Suprapubic skin (tissue), 4 donors: ENCODE results near the gene IGF2BP2. TPM values are rescaled to one million over a fixed set of nuclear protein-coding genes. Genes with fewer than 3 reads are reported as not detected.

Experiments
- DNase-seq, 2 donors: peaks; one replicate each; pipeline ENCODE4 v3.0.0-alpha.2; 2019; ENCODE audit warnings: low spot score in 2 of 2
- H3K27ac ChIP-seq: fragments of 200-600 bp; sonication (generic); one replicate; pipeline ENCODE4 v1.5.1; 2019
- H3K27me3 ChIP-seq: fragments of 200-600 bp; sonication (generic); one replicate; pipeline ENCODE4 v1.5.1; 2019
- H3K36me3 ChIP-seq: fragments of 200-600 bp; sonication (generic); one replicate; pipeline ENCODE4 v1.5.1; 2019
- H3K4me1 ChIP-seq: fragments of 200-600 bp; sonication (generic); one replicate; pipeline ENCODE4 v1.5.1; 2019
- H3K4me3 ChIP-seq: fragments of 200-600 bp; sonication (generic); one replicate; pipeline ENCODE4 v1.5.1; 2019; ENCODE audit warnings: mild to moderate bottlenecking
- H3K9me3 ChIP-seq: fragments of 200-600 bp; sonication (generic); one replicate; pipeline ENCODE4 v1.5.1; 2019
- CTCF ChIP-seq, 2 donors: fragments of 200-600 bp in 1 of 2; fragments of 450-650 bp in 1 of 2; sonication (generic) in 1 of 2; IDR thresholded peaks; one replicate each; pipeline ENCODE4 v1.5.1; 2016 to 2019; ENCODE audit warnings: antibody characterized with exemption in 2 of 2, mild to moderate bottlenecking in 1 of 2, moderate library complexity in 1 of 2
- EP300 ChIP-seq: sonication (generic); formaldehyde crosslinking; IDR thresholded peaks from one replicate; pipeline ENCODE4 v1.6.1; 2017; ENCODE audit warnings: antibody characterized with exemption
- POLR2A ChIP-seq, 2 donors: fragments of 450-650 bp; IDR thresholded peaks; one replicate each; pipeline ENCODE4 v1.6.1; 2017; ENCODE audit warnings: antibody characterized with exemption in 2 of 2, mild to moderate bottlenecking in 2 of 2, moderate library complexity in 2 of 2
- POLR2AphosphoS5 ChIP-seq, 3 donors: sonication (generic); formaldehyde crosslinking; IDR thresholded peaks; one replicate each; pipeline ENCODE4 v1.6.1; 2017; ENCODE audit warnings: antibody characterized with exemption in 3 of 3
- WGBS: methylation state at CpG from one replicate; pipeline ENCODE4 v1.1.5; 2018; 5-methylcytosine and 5-hydroxymethylcytosine counted together
- total RNA-seq, 4 donors: library from RNA; depleted of rRNA; stranded (reverse); fragments of >200 nt; gene quantifications; one replicate each; pipeline ENCODE4 v1.1.0, GENCODE V29; 2016

IGF2BP2 gene
- total RNA-seq, 4 donors from 2014 or later = 7.6 to 29.9 (median 8.4) TPM

GRCh38 chr3:185709251-185709955 is 115.4 kb downstream of the IGF2BP2 start:
- WGBS = 45% methylated on average over 6 of the region's 6 CpGs
- Histone ChIP-seq H3K36me3 (no peaks in the 10 kb centered on the region), H3K27me3 (no peaks in the 10 kb centered on the region), H3K27ac (no peak overlapping the region), H3K9me3 (no peaks in the 10 kb centered on the region), H3K4me3 (no peak overlapping the region), H3K4me1 (no peaks in the 10 kb centered on the region)
- TF ChIP-seq POLR2AphosphoS5 (IDR thresholded peaks at IDR 0.05) (no peak), EP300 (no peak), POLR2A (IDR thresholded peaks at IDR 0.05) (no peak), CTCF (IDR thresholded peaks at IDR 0.05) (no peak)
- no peak for DNase-seq

GRCh38 chr3:185708392-185708791 is 116.5 kb downstream of the IGF2BP2 start:
- H3K4me3 ChIP-seq = no peak overlapping the region
- no peak overlapping the region for H3K27ac ChIP-seq
- no peaks in the 10 kb centered on the region for H3K9me3 ChIP-seq
- H3K27me3 ChIP-seq = no peaks in the 10 kb centered on the region
- DNase-seq = no peak
- no peaks in the 10 kb centered on the region for H3K4me1 ChIP-seq
- H3K36me3 ChIP-seq = no peaks in the 10 kb centered on the region
- 92% methylated on average over 5 of the region's 5 CpGs for WGBS
- TF ChIP-seq POLR2AphosphoS5 (IDR thresholded peaks at IDR 0.05) = no peak
- no peak for TF ChIP-seq CTCF (IDR thresholded peaks at IDR 0.05)
- TF ChIP-seq EP300 = no peak
- TF ChIP-seq POLR2A (IDR thresholded peaks at IDR 0.05) = no peak

GRCh38 chr3:185705498-185705897 is 119.3 kb downstream of the IGF2BP2 start:
- no peak overlapping the region for H3K4me3 ChIP-seq
- H3K36me3 ChIP-seq = no peaks in the 10 kb centered on the region
- no peak for DNase-seq
- H3K27me3 ChIP-seq = no peaks in the 10 kb centered on the region
- no peaks in the 10 kb centered on the region for H3K9me3 ChIP-seq
- H3K27ac ChIP-seq = no peak overlapping the region
- TF ChIP-seq POLR2AphosphoS5 (IDR thresholded peaks at IDR 0.05) (no peak), POLR2A (IDR thresholded peaks at IDR 0.05) (no peak), CTCF (IDR thresholded peaks at IDR 0.05) (no peak), EP300 (no peak)
- no peaks in the 10 kb centered on the region for H3K4me1 ChIP-seq

- no peak for DNase-seq
- Histone ChIP-seq H3K9me3 (no peaks in the 10 kb centered on the region), H3K4me1 (no peaks in the 10 kb centered on the region), H3K4me3 (no peak overlapping the region), H3K27ac (no peak overlapping the region), H3K27me3 (no peaks in the 10 kb centered on the region), H3K36me3 (no peaks in the 10 kb centered on the region)
- WGBS = 45% methylated on average over 10 of the region's 10 CpGs
- TF ChIP-seq POLR2AphosphoS5 (IDR thresholded peaks at IDR 0.05) (no peak), CTCF (IDR thresholded peaks at IDR 0.05) (no peak), EP300 (no peak), POLR2A (IDR thresholded peaks at IDR 0.05) (no peak)
These were observed 122.3 kb downstream of the IGF2BP2 start for GRCh38 chr3:185702262-185703225.
